ENCODE data around the gene MAP2K3. TPM values are rescaled to one million over a fixed set of nuclear protein-coding genes. Genes with fewer than 3 reads are reported as not detected.
"Not testable (repeated sequence)": the region's sequence is repeated elsewhere in the genome, so short reads cannot be mapped to it uniquely, and the experiment has no call there.

MAP2K3 gene
- total and polyA plus RNA-seq, 2 of the 8 experiments (the other 6 are each of a cell fraction or from before 2014, with no cell fraction given) = 16.9 to 33.5 TPM

- H2BK5ac ChIP-seq (ENCODE audit: low read depth, low read length); H4K5ac ChIP-seq (ENCODE audit: insufficient read length, low read depth, low read length); H3K36me3 ChIP-seq (ENCODE audit: control insufficient read depth in 2 of 4, insufficient read depth in 4 of 4, low read length in 3 of 4); H2BK15ac ChIP-seq (ENCODE audit: low read length); FAIRE-seq; H3K4ac ChIP-seq (replicated peaks; ENCODE audit: insufficient read length, low read depth, low read length); H2BK20ac ChIP-seq (ENCODE audit: low read length); H3K14ac ChIP-seq (ENCODE audit: insufficient read length); H3K9ac ChIP-seq (replicated peaks in 1 of 4; ENCODE audit: extremely low read depth in 1 of 4, low read depth in 3 of 4, low read length in 3 of 4); H2AFZ ChIP-seq (ENCODE audit: low read length); H3K56ac ChIP-seq (replicated peaks; ENCODE audit: insufficient read length, low read depth, low read length); H2BK120ac ChIP-seq (replicated peaks; ENCODE audit: low read depth, low read length); H3K27ac ChIP-seq (ENCODE audit: low read depth, low read length); H3K4me3 ChIP-seq (ENCODE audit: extremely low read depth in 1 of 4, insufficient read depth in 2 of 4, low read depth in 3 of 4, low read length in 4 of 4); H3K79me2 ChIP-seq (ENCODE audit: control insufficient read depth in 1 of 2, insufficient read depth in 2 of 2, low read length in 2 of 2); H4K91ac ChIP-seq (replicated peaks; ENCODE audit: insufficient read length, low read length); H3K18ac ChIP-seq (ENCODE audit: extremely low read depth, low read length); H2AK5ac ChIP-seq (ENCODE audit: low read depth, low read length); DNase-seq (ENCODE audit: low read depth in 1 of 2, low spot score in 2 of 2); H3K79me1 ChIP-seq (ENCODE audit: low read depth, low read length); H3K23ac ChIP-seq (ENCODE audit: insufficient read length); H4K20me1 ChIP-seq (replicated peaks in 1 of 2; ENCODE audit: control insufficient read depth in 1 of 2, insufficient read depth in 2 of 2, low read length in 2 of 2); H2BK12ac ChIP-seq (ENCODE audit: low read depth, low read length); H4K8ac ChIP-seq (ENCODE audit: extremely low read depth, insufficient read depth, low read length); H3K4me2 ChIP-seq (ENCODE audit: insufficient read depth in 1 of 2, low read depth in 2 of 2, low read length in 2 of 2); H3K23me2 ChIP-seq (ENCODE audit: low read depth, low read length); H3K27me3 ChIP-seq (replicated peaks in 1 of 4; ENCODE audit: control insufficient read depth in 3 of 4, extremely low read depth in 1 of 4, insufficient read depth in 3 of 4, low read length in 3 of 4); H3K4me1 ChIP-seq (replicated peaks in 1 of 4; ENCODE audit: control insufficient read depth in 3 of 4, insufficient read depth in 4 of 4, low read length in 3 of 4): not testable (repeated sequence)
- H3K9me3 ChIP-seq (ENCODE audit: insufficient read depth in 2 of 2, low read depth in 1 of 2, low read length in 1 of 2) = peaks cover 10 to 38% of the 10 kb centered on the region in 2 experiments
- POLR2A ChIA-PET (ENCODE audit: partially characterized antibody) = interaction anchor here (1.0 kb wide), 1 partner anchor 21 kb away, joined by 3 read pairs; no protein-coding TSS in a partner anchor
- CTCF ChIA-PET (ENCODE audit: partially characterized antibody) = interaction anchor here (0.9 kb wide), 1 partner anchor 207 kb away, joined by 3 read pairs; no protein-coding TSS in a partner anchor
- WGBS, 2 experiments (ENCODE audit: extremely low coverage in 1 of 2, insufficient coverage in 1 of 2, insufficient read length in 1 of 2, insufficient replicate concordance in 2 of 2, low coverage in 1 of 2, low lambda C conversion rate in 2 of 2, missing lambda C conversion rate in 1 of 2) = 72% methylated on average over 8 of the region's 8 CpGs; no CpG with 5 or more reads in 1 of the 2 experiments
Observed at GRCh38 chr17:21306611-21307272, 22.2 kb downstream of the MAP2K3 start.

- H3K18ac ChIP-seq (ENCODE audit: extremely low read depth, low read length); H3K14ac ChIP-seq (ENCODE audit: insufficient read length); FAIRE-seq; H3K27me3 ChIP-seq (replicated peaks in 1 of 4; ENCODE audit: control insufficient read depth in 3 of 4, extremely low read depth in 1 of 4, insufficient read depth in 3 of 4, low read length in 3 of 4); H2BK20ac ChIP-seq (ENCODE audit: low read length); DNase-seq (ENCODE audit: low read depth in 1 of 2, low spot score in 2 of 2); H3K27ac ChIP-seq (ENCODE audit: low read depth, low read length); H2BK5ac ChIP-seq (ENCODE audit: low read depth, low read length); H3K4ac ChIP-seq (replicated peaks; ENCODE audit: insufficient read length, low read depth, low read length); H3K23ac ChIP-seq (ENCODE audit: insufficient read length); H3K4me3 ChIP-seq (ENCODE audit: extremely low read depth in 1 of 4, insufficient read depth in 2 of 4, low read depth in 3 of 4, low read length in 4 of 4); H2BK120ac ChIP-seq (replicated peaks; ENCODE audit: low read depth, low read length); H3K9ac ChIP-seq (replicated peaks in 1 of 4; ENCODE audit: extremely low read depth in 1 of 4, low read depth in 3 of 4, low read length in 3 of 4); H4K5ac ChIP-seq (ENCODE audit: insufficient read length, low read depth, low read length); H3K4me1 ChIP-seq (replicated peaks in 1 of 4; ENCODE audit: control insufficient read depth in 3 of 4, insufficient read depth in 4 of 4, low read length in 3 of 4); H3K36me3 ChIP-seq (ENCODE audit: control insufficient read depth in 2 of 4, insufficient read depth in 4 of 4, low read length in 3 of 4); H3K4me2 ChIP-seq (ENCODE audit: insufficient read depth in 1 of 2, low read depth in 2 of 2, low read length in 2 of 2); H2BK12ac ChIP-seq (ENCODE audit: low read depth, low read length); H2AFZ ChIP-seq (ENCODE audit: low read length); H2AK5ac ChIP-seq (ENCODE audit: low read depth, low read length); H3K79me1 ChIP-seq (ENCODE audit: low read depth, low read length); H4K91ac ChIP-seq (replicated peaks; ENCODE audit: insufficient read length, low read length); H4K20me1 ChIP-seq (replicated peaks in 1 of 2; ENCODE audit: control insufficient read depth in 1 of 2, insufficient read depth in 2 of 2, low read length in 2 of 2); H2BK15ac ChIP-seq (ENCODE audit: low read length); H4K8ac ChIP-seq (ENCODE audit: extremely low read depth, insufficient read depth, low read length); H3K23me2 ChIP-seq (ENCODE audit: low read depth, low read length); H3K79me2 ChIP-seq (ENCODE audit: control insufficient read depth in 1 of 2, insufficient read depth in 2 of 2, low read length in 2 of 2); H3K56ac ChIP-seq (replicated peaks; ENCODE audit: insufficient read length, low read depth, low read length): not testable (repeated sequence)
- 69% methylated on average over 3 of the region's 5 CpGs; no CpG with 5 or more reads in 1 of the 2 experiments for WGBS, 2 experiments (ENCODE audit: extremely low coverage in 1 of 2, insufficient coverage in 1 of 2, insufficient read length in 1 of 2, insufficient replicate concordance in 2 of 2, low coverage in 1 of 2, low lambda C conversion rate in 2 of 2, missing lambda C conversion rate in 1 of 2)
- CTCF ChIA-PET (ENCODE audit: partially characterized antibody) = interaction anchor here (0.9 kb wide), 1 partner anchor 207 kb away, joined by 3 read pairs; no protein-coding TSS in a partner anchor
- peaks cover 10 to 33% of the 10 kb centered on the region in 2 experiments for H3K9me3 ChIP-seq (ENCODE audit: insufficient read depth in 2 of 2, low read depth in 1 of 2, low read length in 1 of 2)
- POLR2A ChIA-PET (ENCODE audit: partially characterized antibody) = interaction anchor here (1.0 kb wide), 1 partner anchor 22 kb away, joined by 3 read pairs; no protein-coding TSS in a partner anchor
Observed at GRCh38 chr17:21307273-21307625, 22.7 kb downstream of the MAP2K3 start.
